MCF 10A (cell line): ENCODE results near the gene MKNK1. TPM values are rescaled to one million over a fixed set of nuclear protein-coding genes. Genes with fewer than 3 reads are reported as not detected.

Source experiments
- BruUV-seq: library from RNA; stranded (reverse); fragments of 400-500 nt; replicated peaks from 2 replicates; lab custom pipeline; 2021; lab: Mats Ljungman, UMichigan
- CTCF ChIA-PET: fragments of 300-600 bp; sonication (Branson Sonifier 250); formaldehyde crosslinking; extraction: SDS; loops from one replicate; lab custom pipeline; 2021; ENCODE audit warnings: antibody characterized with exemption, inconsistent platforms; lab: Yijun Ruan, JAX
- POLR2A ChIA-PET: fragments of 300-600, 350-650 bp; sonication (Branson Sonifier 250); formaldehyde crosslinking; extraction: SDS; loops from one replicate; lab custom pipeline; 2020; ENCODE audit warnings: antibody characterized with exemption, inconsistent platforms; lab: Yijun Ruan, JAX
- DNase-seq: peaks from one replicate; pipeline ENCODE4 v3.0.0-alpha.2; 2018; ENCODE audit not compliant: unreplicated experiment
- H3K27ac Mint-ChIP-seq: one replicate; pipeline ENCODE4 v1.8.0; 2022; ENCODE audit warnings: mild to moderate bottlenecking, low read depth, mixed read lengths; ENCODE audit not compliant: unreplicated experiment
- H3K27me3 Mint-ChIP-seq: one replicate; pipeline ENCODE4 v1.8.0; 2022; ENCODE audit warnings: mixed read lengths; ENCODE audit not compliant: insufficient read depth, unreplicated experiment
- H3K36me3 Mint-ChIP-seq: one replicate; pipeline ENCODE4 v1.8.0; 2022; ENCODE audit warnings: mild to moderate bottlenecking, moderate library complexity, mixed read lengths; ENCODE audit not compliant: insufficient read depth, unreplicated experiment
- H3K4me1 Mint-ChIP-seq: one replicate; pipeline ENCODE4 v1.8.0; 2022; ENCODE audit warnings: mixed read lengths; ENCODE audit not compliant: insufficient read depth, unreplicated experiment
- H3K4me3 Mint-ChIP-seq: one replicate; pipeline ENCODE4 v1.8.0; 2022; ENCODE audit warnings: mild to moderate bottlenecking, moderate library complexity, mixed read lengths; ENCODE audit not compliant: unreplicated experiment
- H3K9me3 Mint-ChIP-seq: one replicate; pipeline ENCODE4 v1.8.0; 2022; ENCODE audit warnings: mixed read lengths; ENCODE audit not compliant: unreplicated experiment
- CTCF ChIP-seq: fragments of 200-600 bp; IDR thresholded peaks from one replicate; pipeline ENCODE4 v1.8.0; 2022; ENCODE audit warnings: antibody characterized with exemption, mild to moderate bottlenecking; ENCODE audit not compliant: unreplicated experiment
- intact Hi-C: fragments of 100-400 bp; cut with micrococcal nuclease; formaldehyde crosslinking; loops from 2 replicates; pipeline ENCODE4 v1.14.1; 2022
- total RNA-seq: library from RNA; stranded (reverse); gene quantifications from 2 replicates; pipeline ENCODE4 v1.2.3, GENCODE V29; 2022

MKNK1 gene
- total RNA-seq, 1 experiment from 2014 or later = 25.6 TPM

GRCh38 chr1:46558141-46558963, 45.7 kb downstream of the MKNK1 start:
- no peak overlapping the region for H3K27ac Mint-ChIP-seq

GRCh38 chr1:46557403-46557802, 46.7 kb downstream of the MKNK1 start:
- no peaks in the 10 kb centered on the region for H3K4me1 Mint-ChIP-seq
- no peak for DNase-seq
- ChIA-PET CTCF (interaction anchor here (0.7 kb wide), 1 partner anchor 377 kb away, joined by 3 read pairs; no protein-coding TSS in a partner anchor), POLR2A (no interaction called here)
- peaks cover 3% of the 10 kb centered on the region for H3K36me3 Mint-ChIP-seq
- TSS peak; percentile 58 for BruUV-seq
- intact Hi-C loops = loop anchor here (2.0 kb wide), 1 partner anchor 161 kb away; the partner anchor contains the start of gene EFCAB14
- H3K9me3 Mint-ChIP-seq = no peaks in the 10 kb centered on the region
- peaks cover 5% of the 10 kb centered on the region for H3K27me3 Mint-ChIP-seq
- no peak for TF ChIP-seq CTCF
- no peak overlapping the region for H3K27ac Mint-ChIP-seq
- no peak overlapping the region for H3K4me3 Mint-ChIP-seq

More at GRCh38 chr1:46558141-46558963, 45.7 kb downstream of the MKNK1 start:
- H3K36me3 Mint-ChIP-seq = peaks cover 6% of the 10 kb centered on the region
- no TSS peak for BruUV-seq
- CTCF ChIA-PET = interaction anchor here (1.2 to 1.3 kb wide), 2 partner anchors 11 to 21 kb away, joined by 3 to 8 read pairs; no protein-coding TSS in a partner anchor
- H3K4me3 Mint-ChIP-seq = no peak overlapping the region
- no peaks in the 10 kb centered on the region for H3K9me3 Mint-ChIP-seq
- no peaks in the 10 kb centered on the region for H3K27me3 Mint-ChIP-seq
- TF ChIP-seq CTCF = no peak
- POLR2A ChIA-PET = no interaction called here
- H3K4me1 Mint-ChIP-seq = no peaks in the 10 kb centered on the region
- no peak for DNase-seq
- intact Hi-C loops = no loop called here

- no peaks in the 10 kb centered on the region for H3K36me3 Mint-ChIP-seq
- no peak for TF ChIP-seq CTCF
- intact Hi-C loops = loop anchor here (2.0 kb wide), 1 partner anchor 162 kb away; the partner anchor contains the start of gene EFCAB14
- ChIA-PET POLR2A (no interaction called here), CTCF (interaction anchor here (0.6 kb wide), 1 partner anchor 96 kb away, joined by 3 read pairs; no protein-coding TSS in a partner anchor)
- BruUV-seq = no TSS peak
- H3K4me1 Mint-ChIP-seq = no peaks in the 10 kb centered on the region
- H3K27me3 Mint-ChIP-seq = peaks cover 11% of the 10 kb centered on the region
- no peak overlapping the region for H3K4me3 Mint-ChIP-seq
- H3K9me3 Mint-ChIP-seq = no peaks in the 10 kb centered on the region
- no peak overlapping the region for H3K27ac Mint-ChIP-seq
- DNase-seq = peak; percentile 38
These were observed 47.2 kb downstream of the MKNK1 start for GRCh38 chr1:46556822-46557221.
